Umbilical cord (tissue), 2 donors: ENCODE results near the gene GIT2. TPM values are rescaled to one million over a fixed set of nuclear protein-coding genes. Genes with fewer than 3 reads are reported as not detected.
"Not testable (repeated sequence)": the region's sequence is repeated elsewhere in the genome, so short reads cannot be mapped to it uniquely, and the experiment has no call there.

Experiments used
- DNase-seq: peaks from one replicate; pipeline ENCODE4 v3.0.0-alpha.2; 2015; ENCODE audit warnings: low spot score
- total RNA-seq: library from RNA; depleted of rRNA; stranded (reverse); fragments of >200 nt; gene quantifications from one replicate; pipeline ENCODE4 v1.2.3, GENCODE V29; 2014; ENCODE audit warnings: low replicate concordance; ENCODE audit not compliant: insufficient read depth

GIT2 gene
- total RNA-seq, 1 donor from 2014 or later: 33.7 TPM

- DNase-seq: no peak
Measured at GRCh38 chr12:110006115-110006514, 9.9 kb upstream of the GIT2 start.

GRCh38 chr12:110005319-110005973 lies 9.3 kb upstream of the GIT2 start:
- DNase-seq: no peak

GRCh38 chr12:110004598-110004997 lies 8.4 kb upstream of the GIT2 start:
- no peak for DNase-seq

GRCh38 chr12:110002676-110003515 lies 6.7 kb upstream of the GIT2 start:
- no peak for DNase-seq

GRCh38 chr12:110001596-110001995 lies 5.4 kb upstream of the GIT2 start:
- no peak for DNase-seq

- DNase-seq: peak; percentile 62
Measured at GRCh38 chr12:109999983-110000505, 3.9 kb upstream of the GIT2 start.

GRCh38 chr12:109999649-109999971 lies 3.4 kb upstream of the GIT2 start:
- DNase-seq: no peak

GRCh38 chr12:109998904-109999648 lies 2.9 kb upstream of the GIT2 start, which contains the start of gene ANKRD13A:
Gene ANKRD13A (plus strand): TSS chr12:109999430. CDS start chr12:109999689, 259 bp downstream.
- DNase-seq: peak; percentile 97

- peak; percentile 52 for DNase-seq
Measured at GRCh38 chr12:109998241-109998903, 2.2 kb upstream of the GIT2 start.

GRCh38 chr12:109997393-109997792 lies 1.2 kb upstream of the GIT2 start:
- no peak for DNase-seq

- DNase-seq: no peak
Measured at GRCh38 chr12:109996483-109996853, 300 bp upstream of the GIT2 start.

- DNase-seq: no peak
Measured at GRCh38 chr12:109995361-109995685, 845 bp downstream of the GIT2 start.

GRCh38 chr12:109994401-109995175 lies 1.6 kb downstream of the GIT2 start:
- DNase-seq: no peak

- no peak for DNase-seq
Measured at GRCh38 chr12:109993091-109993490, 3.1 kb downstream of the GIT2 start.

GRCh38 chr12:109991586-109991985 lies 4.6 kb downstream of the GIT2 start:
- no peak for DNase-seq

GRCh38 chr12:109989380-109989779 lies 6.8 kb downstream of the GIT2 start:
- DNase-seq: no peak

GRCh38 chr12:109988903-109989302 lies 7.3 kb downstream of the GIT2 start:
- peak; percentile 18 for DNase-seq

- no peak for DNase-seq
Measured at GRCh38 chr12:109988274-109988673, 7.9 kb downstream of the GIT2 start.

- DNase-seq: no peak
Measured at GRCh38 chr12:109987615-109988014, 8.6 kb downstream of the GIT2 start.

GRCh38 chr12:109986236-109986635 lies 9.9 kb downstream of the GIT2 start:
- not testable (repeated sequence) for DNase-seq
